ENCODE data around the gene DTYMK. TPM values are rescaled to one million over a fixed set of nuclear protein-coding genes. Genes with fewer than 3 reads are reported as not detected.

The DTYMK gene
- total and polyA plus RNA-seq, 2 of the 4 experiments (the other 2 are of a cell fraction) = 31.7 to 50.1 TPM

DNA sequence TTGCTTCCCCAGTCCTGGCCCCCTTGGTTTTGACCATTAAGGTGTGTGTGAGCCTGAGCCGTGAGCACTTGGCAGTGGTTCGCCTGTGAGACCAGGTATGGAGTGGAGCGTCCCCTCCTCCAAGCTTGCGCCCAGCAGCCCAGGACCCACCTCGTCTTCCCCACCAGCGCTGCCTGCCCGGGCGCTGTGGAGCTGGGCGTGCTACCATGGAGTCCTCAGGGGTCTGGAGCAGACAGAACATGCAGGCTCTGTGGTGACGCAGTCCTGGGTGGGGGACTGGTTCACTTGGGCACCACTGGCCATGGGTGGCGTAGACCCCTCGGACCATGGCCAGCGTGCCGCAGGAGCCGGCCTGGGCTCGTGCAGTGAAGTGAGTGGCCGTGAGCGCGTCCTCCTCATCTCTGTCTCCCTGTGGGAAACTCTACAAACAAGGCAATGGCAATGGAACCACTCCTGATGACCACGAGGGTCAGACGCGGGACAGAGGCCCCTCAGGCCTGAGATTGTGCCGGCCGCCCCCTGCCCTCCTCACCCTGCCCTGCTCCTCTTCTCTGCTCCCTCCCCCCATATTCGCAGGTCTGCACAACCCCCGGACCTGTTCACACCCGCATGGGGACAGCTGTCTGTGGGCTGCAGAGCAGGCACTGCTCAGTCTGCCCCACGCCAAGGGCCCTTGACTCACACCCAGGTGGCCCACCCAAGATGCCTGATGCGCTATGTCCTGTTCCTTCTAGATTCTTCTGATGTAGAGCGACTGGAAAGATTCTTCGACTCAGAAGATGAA is 15.0 kb downstream of the DTYMK start:
- no peak overlapping the region for H4K8ac ChIP-seq (ENCODE audit: low read depth in 2 of 2, low read length in 2 of 2)
- H3K4me3 ChIP-seq (ENCODE audit: insufficient read depth, low read depth, low read length) = no peak overlapping the region
- H3K18ac ChIP-seq (ENCODE audit: low read depth, low read length) = no peak overlapping the region
- H4K20me1 ChIP-seq (ENCODE audit: insufficient read depth, low read length) = peaks cover 7% of the 10 kb centered on the region; the same call in 1 of the 2 replicates
- CTCF ChIA-PET = no interaction called here
- no peak overlapping the region for H2AFZ ChIP-seq (replicated peaks; ENCODE audit: low read length, poor library complexity)
- no peak overlapping the region for H3K4ac ChIP-seq (ENCODE audit: low read depth, low read length)
- peaks cover 2% of the 10 kb centered on the region for H3K4me1 ChIP-seq (ENCODE audit: control insufficient read depth, insufficient read depth, low read length)
- no peak overlapping the region for H2BK20ac ChIP-seq (ENCODE audit: low read depth, low read length)
- H4K91ac ChIP-seq (ENCODE audit: insufficient read depth, low read depth, low read length) = no peak overlapping the region
- H2BK15ac ChIP-seq (ENCODE audit: low read depth, low read length) = no peak overlapping the region
- no peaks in the 10 kb centered on the region for H3K9me1 ChIP-seq (ENCODE audit: insufficient read depth, low read length)
- ATAC-seq (ENCODE audit: low read depth) (no peak), DNase-seq (no peak)
- 93% methylated on average over 13 of the region's 31 CpGs; no CpG with 5 or more reads in 1 of the 2 experiments for WGBS, 2 experiments (ENCODE audit: extremely low coverage in 2 of 2, insufficient read length in 1 of 2)
- intact Hi-C loops (cut with micrococcal nuclease) (no loop called here), dilution Hi-C loops (cut with HindIII; ENCODE audit: low sequenced_read_pairs, unreplicated experiment) (no loop called here), in situ Hi-C loops (cut with MboI; ENCODE audit: low sequenced_read_pairs) (loop anchor here (25.0 kb wide), 1 partner anchor 809 kb away; the partner anchor contains the start of gene AGXT)
- no peaks in the 10 kb centered on the region for H3K9me3 ChIP-seq (ENCODE audit: control insufficient read depth, insufficient read depth, low read length)
- H3K23ac ChIP-seq (ENCODE audit: low read depth, low read length) = no peak overlapping the region
- H3K36me3 ChIP-seq (ENCODE audit: control insufficient read depth, insufficient read depth, low read length) = peaks cover 66% of the 10 kb centered on the region
- H3K79me1 ChIP-seq (ENCODE audit: low read depth in 1 of 2, low read length in 2 of 2) = peaks cover 2 to 7% of the 10 kb centered on the region in 2 experiments; a peak in 1 of 4 replicates
- no peak overlapping the region for H4K5ac ChIP-seq (ENCODE audit: low read depth, low read length)
- H3K56ac ChIP-seq (ENCODE audit: extremely low read depth, insufficient read depth, low read length) = no peak overlapping the region
- H2BK5ac ChIP-seq (ENCODE audit: low read depth, low read length, poor library complexity, severe bottlenecking) = no peak overlapping the region
- H2AK9ac ChIP-seq (replicated peaks; ENCODE audit: low read depth, low read length, poor library complexity) = no peak overlapping the region
- H2AK5ac ChIP-seq (ENCODE audit: low read depth, low read length) = no peak overlapping the region
- TF ChIP-seq MAZ (IDR thresholded peaks at IDR 0.05; ENCODE audit: borderline replicate concordance, low read depth, low read length) = no peak
- H3K4me2 ChIP-seq (ENCODE audit: low read depth, low read length) = no peak overlapping the region
- H3K27ac ChIP-seq (ENCODE audit: insufficient read depth, low read length) = no peak overlapping the region
- H3K14ac ChIP-seq (replicated peaks; ENCODE audit: low read depth, low read length) = no peak overlapping the region
- H2BK120ac ChIP-seq (ENCODE audit: low read depth, low read length) = no peak overlapping the region
- H3K9ac ChIP-seq (ENCODE audit: low read depth, low read length) = no peak overlapping the region
- H3K27me3 ChIP-seq (ENCODE audit: control insufficient read depth, insufficient read depth, low read length) = no peaks in the 10 kb centered on the region
- BruUV-seq (replicated peaks) = no TSS peak
- POLR2A ChIA-PET (ENCODE audit: unreplicated experiment) = no interaction called here
